GM23248 (cell line): Measurements from ENCODE around the gene SMYD3. TPM values are rescaled to one million over a fixed set of nuclear protein-coding genes. Genes with fewer than 3 reads are reported as not detected.

Experiments
- DNase-seq: peaks from one replicate; pipeline ENCODE4 v3.0.0-alpha.2; 2015
- H2AFZ ChIP-seq: fragments of 200-600 bp; sonication (generic); 2 replicates; pipeline ENCODE4 v1.6.1; 2016; ENCODE audit warnings: antibody characterized with exemption
- H3F3A ChIP-seq: fragments of 200-600 bp; sonication (generic); 2 replicates; pipeline ENCODE4 v1.6.1; 2016; ENCODE audit warnings: mild to moderate bottlenecking, antibody characterized with exemption, mixed run types; ENCODE audit not compliant: insufficient read depth
- H3K27ac ChIP-seq: fragments of 200-600 bp; sonication (generic); 2 replicates; pipeline ENCODE4 v1.5.1; 2016; ENCODE audit warnings: mild to moderate bottlenecking
- H3K27me3 ChIP-seq: fragments of 200-600 bp; sonication (generic); replicated peaks from 2 replicates; pipeline ENCODE4 v1.6.1; 2016; ENCODE audit warnings: mild to moderate bottlenecking; ENCODE audit not compliant: insufficient read depth
- H3K36me3 ChIP-seq: fragments of 200-600 bp; sonication (generic); 2 replicates; pipeline ENCODE4 v1.6.1; 2016; ENCODE audit warnings: low read depth, mild to moderate bottlenecking
- H3K4me1 ChIP-seq: fragments of 200-600 bp; sonication (generic); 2 replicates; pipeline ENCODE4 v1.6.1; 2016; ENCODE audit warnings: mild to moderate bottlenecking; ENCODE audit not compliant: insufficient read depth
- H3K4me2 ChIP-seq: fragments of 200-600 bp; sonication (generic); one replicate; pipeline ENCODE4 v1.6.1; 2016; ENCODE audit warnings: mild to moderate bottlenecking; ENCODE audit not compliant: unreplicated experiment
- H3K4me3 ChIP-seq: fragments of 200-600 bp; sonication (generic); 2 replicates; pipeline ENCODE4 v1.5.1; 2016; ENCODE audit warnings: mild to moderate bottlenecking
- H3K79me2 ChIP-seq: fragments of 200-600 bp; sonication (generic); 2 replicates; pipeline ENCODE4 v1.6.1; 2016; ENCODE audit warnings: mild to moderate bottlenecking; ENCODE audit not compliant: insufficient read depth
- H3K9ac ChIP-seq: fragments of 200-600 bp; sonication (generic); 2 replicates; pipeline ENCODE4 v1.6.1; 2016; ENCODE audit warnings: mild to moderate bottlenecking
- H3K9me2 ChIP-seq: fragments of 200-600 bp; sonication (generic); 2 replicates; pipeline ENCODE4 v1.6.1; 2016; ENCODE audit warnings: mixed run types, mild to moderate bottlenecking, moderate library complexity; ENCODE audit not compliant: insufficient read depth
- H3K9me3 ChIP-seq: fragments of 200-600 bp; sonication (generic); one replicate; pipeline ENCODE4 v1.6.1; 2017; ENCODE audit warnings: low read depth
- H4K20me1 ChIP-seq: fragments of 200-600 bp; sonication (generic); 2 replicates; pipeline ENCODE4 v1.6.0; 2016; ENCODE audit not compliant: insufficient read depth
- EZH2 ChIP-seq: fragments of 200-600 bp; sonication (generic); IDR thresholded peaks from 2 replicates; pipeline ENCODE4 v1.6.1; 2018; ENCODE audit warnings: antibody characterized with exemption, mild to moderate bottlenecking; ENCODE audit not compliant: insufficient read depth, poor library complexity, severe bottlenecking
- EZH2phosphoT487 ChIP-seq: fragments of 200-600 bp; sonication (generic); IDR thresholded peaks from 2 replicates; pipeline ENCODE4 v1.6.1; 2018; ENCODE audit warnings: antibody characterized with exemption, moderate library complexity, mild to moderate bottlenecking, low read depth; ENCODE audit not compliant: insufficient read depth
- WGBS, 2 experiments: methylation state at CpG; one replicate each; pipeline ENCODE4 v1.1.6; 2015 to 2017; ENCODE audit warnings: low lambda C conversion rate in 2 of 2, low coverage in 1 of 2; ENCODE audit errors: missing lambda C conversion rate in 2 of 2; 5-methylcytosine and 5-hydroxymethylcytosine counted together
- in situ Hi-C: fragments of 300-500 bp; cut with MboI; formaldehyde crosslinking; loops from 2 replicates; pipeline ENCODE4 v1.15.0; 2020
- polyA plus RNA-seq: library from polyadenylated mRNA; unstranded; fragments of >200 nt; fragmentation: Nextera tagmentation; extraction: Ambion mirVana; gene quantifications from 2 replicates; pipeline ENCODE4 v1.2.1, GENCODE V29; 2016
- total RNA-seq: library from RNA; depleted of rRNA; stranded (reverse); fragments of >200 nt; shearing (Covaris generic); gene quantifications from 2 replicates; pipeline ENCODE4 v1.2.3, GENCODE V29; 2014

The SMYD3 gene
- total and polyA plus RNA-seq, 2 experiments from 2014 or later = 32.1 to 44.8 TPM

GRCh38 chr1:246041360-246041759 is 465.7 kb downstream of the SMYD3 start:
- in situ Hi-C loops = no loop called here
- Histone ChIP-seq H3K79me2 (no peaks in the 10 kb centered on the region), H3K9me2 (no peaks in the 10 kb centered on the region), H3K27ac (no peak overlapping the region), H3K9ac (no peak overlapping the region), H3K27me3 (no peaks in the 10 kb centered on the region), H3F3A (no peaks in the 10 kb centered on the region), H2AFZ (no peak overlapping the region), H3K4me2 (no peak overlapping the region), H3K9me3 (no peaks in the 10 kb centered on the region), H3K4me3 (no peak overlapping the region), H3K36me3 (no peaks in the 10 kb centered on the region), H4K20me1 (no peaks in the 10 kb centered on the region), H3K4me1 (peaks cover under 1% of the 10 kb centered on the region; the same call in 1 of the 2 replicates)
- no peak for TF ChIP-seq EZH2phosphoT487
- no peak for TF ChIP-seq EZH2
- 95 to 97% methylated on average over 5 of the region's 5 CpGs for WGBS, 2 experiments
- no peak for DNase-seq

GRCh38 chr1:246040200-246040890 is 466.7 kb downstream of the SMYD3 start:
- no peaks in the 10 kb centered on the region for H3K36me3 ChIP-seq
- peaks cover 10% of the 10 kb centered on the region; the same call in 1 of the 2 replicates for H3K4me1 ChIP-seq
- no peak overlapping the region for H3K4me3 ChIP-seq
- no peaks in the 10 kb centered on the region for H4K20me1 ChIP-seq
- no peaks in the 10 kb centered on the region for H3K9me3 ChIP-seq
- in situ Hi-C loops = no loop called here
- no peaks in the 10 kb centered on the region for H3K27me3 ChIP-seq
- WGBS, 2 experiments = 46 to 49% methylated on average over 15 of the region's 15 CpGs
- DNase-seq = no peak
- H3K79me2 ChIP-seq = no peaks in the 10 kb centered on the region
- 0 out of 2 replicates have a peak overlapping the region, but pooled peaks have one; percentile 5 for H2AFZ ChIP-seq
- H3K9ac ChIP-seq = no peak overlapping the region
- H3K9me2 ChIP-seq = no peaks in the 10 kb centered on the region
- H3F3A ChIP-seq = no peaks in the 10 kb centered on the region
- no peak overlapping the region for H3K27ac ChIP-seq
- no peak overlapping the region for H3K4me2 ChIP-seq
- TF ChIP-seq EZH2 = no peak
- TF ChIP-seq EZH2phosphoT487 = no peak

- in situ Hi-C loops = no loop called here
- Histone ChIP-seq H3K9me2 (no peaks in the 10 kb centered on the region), H3K9me3 (no peaks in the 10 kb centered on the region), H3F3A (no peaks in the 10 kb centered on the region), H2AFZ (0 out of 2 replicates have a peak overlapping the region, but pooled peaks have one; percentile 5), H3K36me3 (no peaks in the 10 kb centered on the region), H3K9ac (no peak overlapping the region), H3K4me1 (peaks cover 11% of the 10 kb centered on the region; the same call in 1 of the 2 replicates), H3K4me3 (no peak overlapping the region), H4K20me1 (no peaks in the 10 kb centered on the region), H3K4me2 (no peak overlapping the region), H3K27ac (no peak overlapping the region), H3K79me2 (no peaks in the 10 kb centered on the region), H3K27me3 (no peaks in the 10 kb centered on the region)
- TF ChIP-seq EZH2phosphoT487 = no peak
- no peak for TF ChIP-seq EZH2
- peak; percentile 28 for DNase-seq
- WGBS, 2 experiments = 36 to 39% methylated on average over 6 of the region's 6 CpGs
Measured at GRCh38 chr1:246039584-246039983, 467.5 kb downstream of the SMYD3 start.

DNA sequence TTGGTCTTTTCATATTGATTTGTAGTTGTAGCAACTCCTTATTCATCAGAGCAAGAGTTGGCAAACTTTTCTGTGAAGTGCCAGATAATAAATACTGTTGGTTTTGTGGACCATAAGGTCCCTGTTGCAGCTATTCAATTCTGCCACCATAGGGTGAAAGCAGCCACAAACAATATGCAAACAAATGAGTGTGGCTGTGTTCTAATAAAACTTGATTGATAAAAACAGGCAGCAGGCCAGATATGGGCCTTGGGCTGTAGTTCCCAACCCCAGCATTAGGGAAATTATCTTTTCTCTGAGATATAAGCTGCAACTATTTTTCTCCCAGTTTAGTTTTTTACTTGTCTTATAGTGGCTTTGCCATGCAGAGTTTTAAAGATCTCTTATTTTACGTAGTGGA is 469.2 kb downstream of the SMYD3 start:
- Histone ChIP-seq H3K79me2 (no peaks in the 10 kb centered on the region), H3K27me3 (no peaks in the 10 kb centered on the region), H3K36me3 (no peaks in the 10 kb centered on the region), H3K4me1 (peaks cover 11% of the 10 kb centered on the region; the same call in 1 of the 2 replicates), H3K4me2 (no peak overlapping the region), H2AFZ (no peak overlapping the region), H3K27ac (no peak overlapping the region), H3K4me3 (no peak overlapping the region), H3K9ac (no peak overlapping the region), H4K20me1 (no peaks in the 10 kb centered on the region), H3K9me2 (no peaks in the 10 kb centered on the region), H3K9me3 (no peaks in the 10 kb centered on the region), H3F3A (no peaks in the 10 kb centered on the region)
- in situ Hi-C loops = no loop called here
- no peak for TF ChIP-seq EZH2phosphoT487
- TF ChIP-seq EZH2 = no peak
- WGBS, 2 experiments = 85 to 90% methylated on average over 1 of the region's 1 CpG
- no peak for DNase-seq
